ENCODE data around the gene ZCCHC24.

The ZCCHC24 gene

DNA sequence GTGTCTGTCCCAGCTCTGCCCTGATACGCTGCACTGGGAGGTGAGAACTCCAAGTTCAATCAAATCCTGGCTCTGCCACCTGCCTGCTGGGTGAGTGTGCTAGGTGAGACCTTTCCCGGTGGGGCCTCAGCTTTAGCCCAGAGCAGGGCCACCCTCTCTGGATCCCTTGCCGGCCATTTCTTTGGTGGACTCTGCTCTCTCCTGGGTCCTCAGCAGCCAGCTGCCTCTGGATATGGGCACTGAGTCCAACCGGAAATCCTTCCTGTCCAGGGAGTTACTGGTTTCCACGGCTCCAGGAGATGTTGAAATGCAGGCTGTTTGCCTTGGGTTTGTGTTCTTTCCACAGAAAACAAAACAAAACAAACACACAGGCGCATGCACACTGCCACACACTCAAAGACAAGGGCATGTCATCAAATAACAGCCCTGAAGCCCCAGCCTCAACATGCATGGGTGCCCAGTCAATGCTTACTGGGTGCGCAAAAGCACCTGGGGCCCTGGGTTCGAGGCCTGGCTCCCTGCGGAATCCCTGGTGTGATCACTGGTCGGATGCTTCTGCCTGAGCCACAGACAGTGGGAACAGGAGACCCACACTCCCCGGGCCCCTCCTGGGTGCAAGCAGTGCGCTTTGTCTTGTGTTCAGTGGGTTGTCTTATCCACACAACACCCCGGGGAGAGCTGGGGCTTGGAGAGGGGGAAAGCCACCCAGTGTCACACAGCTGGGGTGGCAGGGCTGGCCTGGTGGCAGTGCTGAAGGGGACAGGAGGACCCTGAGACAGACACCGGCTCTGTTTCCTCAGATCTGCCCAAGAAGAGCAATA, 65.1 kb downstream of the ZCCHC24 start:
- no peak for DNase-seq

DNA sequence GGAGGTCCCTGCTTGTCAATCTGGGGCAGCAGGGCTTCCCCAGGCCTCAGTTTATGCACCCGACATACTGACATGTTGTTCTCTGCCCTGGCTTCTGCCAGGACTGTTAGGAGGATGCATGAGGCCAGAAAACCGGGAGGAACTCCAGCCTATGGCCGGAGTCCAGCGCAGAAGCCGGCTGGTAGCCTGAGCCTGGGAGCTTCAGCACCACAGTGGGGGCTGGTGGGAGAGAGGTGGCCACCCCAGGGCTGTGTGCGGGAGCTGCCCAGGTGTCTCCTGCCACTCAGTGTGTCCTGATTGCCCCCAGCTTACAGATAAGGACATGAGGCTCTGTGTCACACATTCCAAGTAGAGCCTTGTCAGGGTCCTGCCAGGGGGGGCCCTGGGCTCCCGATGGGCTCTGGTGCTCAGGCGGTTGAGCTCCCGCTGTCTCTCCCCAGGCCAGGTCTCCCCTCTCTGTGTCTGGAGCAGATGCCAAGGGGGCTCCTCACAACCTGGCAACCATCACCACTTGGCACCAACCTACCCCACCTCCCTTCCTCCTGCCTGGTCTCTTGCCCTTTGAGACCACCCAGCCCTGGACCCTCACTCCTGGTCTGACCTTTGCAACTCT, 65.8 kb downstream of the ZCCHC24 start:
- DNase-seq, result no peak

DNA sequence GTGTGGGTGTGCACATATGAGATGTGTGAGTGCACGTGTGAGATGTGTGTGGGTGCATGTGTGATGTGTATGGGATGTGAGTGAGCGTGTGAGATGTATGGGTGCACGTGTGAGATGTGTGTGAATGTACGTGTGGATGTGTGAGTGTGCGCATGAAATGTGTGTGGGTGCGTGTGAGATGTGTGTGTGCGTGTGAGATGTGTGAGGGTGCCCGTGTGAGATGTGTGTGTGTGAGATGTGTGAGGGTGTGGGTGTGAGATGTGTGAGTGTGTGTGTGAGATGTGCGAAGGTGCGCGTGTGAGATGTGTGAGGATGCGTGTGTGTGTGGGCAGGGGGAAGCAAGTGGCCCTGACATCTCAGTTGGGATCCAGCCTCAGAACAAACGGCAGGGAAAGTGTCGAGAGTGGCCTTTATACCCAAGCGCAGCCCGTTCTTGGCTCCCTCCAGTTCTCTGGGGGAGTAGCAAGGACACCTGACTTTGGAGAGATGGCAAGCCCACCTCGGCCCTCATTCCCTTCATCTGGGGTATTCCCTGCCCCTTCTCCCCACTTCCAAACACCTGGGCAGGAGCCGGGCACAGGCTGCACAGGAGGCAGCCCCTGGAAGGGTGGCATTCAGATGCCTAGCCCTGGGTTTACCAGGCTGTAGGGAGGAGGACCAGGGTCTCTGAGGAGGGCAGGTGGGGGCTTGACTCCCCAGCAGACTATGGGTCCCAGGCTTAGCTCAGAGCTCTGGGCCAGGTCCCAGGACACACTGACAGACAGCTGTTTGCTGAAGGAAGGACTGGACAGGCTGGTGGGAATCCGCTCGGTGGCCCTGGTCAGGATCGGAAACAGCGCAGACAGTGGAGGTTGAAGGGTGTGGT, 66.5 kb downstream of the ZCCHC24 start:
- DNase-seq, result no peak

DNA sequence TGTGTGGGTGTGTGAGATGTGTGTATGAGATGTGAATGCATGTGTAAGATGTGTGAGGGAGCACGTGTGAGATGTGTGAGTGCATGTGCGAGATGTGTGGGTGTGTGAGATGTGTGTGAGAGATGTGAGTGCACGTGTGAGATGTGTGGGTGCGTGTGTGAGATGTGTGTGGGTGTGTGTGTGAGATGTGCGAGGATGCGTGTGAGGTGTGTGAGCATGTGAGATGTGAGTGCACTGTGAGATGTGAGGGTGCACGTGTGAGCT, 67.1 kb downstream of the ZCCHC24 start:
- no peak for DNase-seq

DNA sequence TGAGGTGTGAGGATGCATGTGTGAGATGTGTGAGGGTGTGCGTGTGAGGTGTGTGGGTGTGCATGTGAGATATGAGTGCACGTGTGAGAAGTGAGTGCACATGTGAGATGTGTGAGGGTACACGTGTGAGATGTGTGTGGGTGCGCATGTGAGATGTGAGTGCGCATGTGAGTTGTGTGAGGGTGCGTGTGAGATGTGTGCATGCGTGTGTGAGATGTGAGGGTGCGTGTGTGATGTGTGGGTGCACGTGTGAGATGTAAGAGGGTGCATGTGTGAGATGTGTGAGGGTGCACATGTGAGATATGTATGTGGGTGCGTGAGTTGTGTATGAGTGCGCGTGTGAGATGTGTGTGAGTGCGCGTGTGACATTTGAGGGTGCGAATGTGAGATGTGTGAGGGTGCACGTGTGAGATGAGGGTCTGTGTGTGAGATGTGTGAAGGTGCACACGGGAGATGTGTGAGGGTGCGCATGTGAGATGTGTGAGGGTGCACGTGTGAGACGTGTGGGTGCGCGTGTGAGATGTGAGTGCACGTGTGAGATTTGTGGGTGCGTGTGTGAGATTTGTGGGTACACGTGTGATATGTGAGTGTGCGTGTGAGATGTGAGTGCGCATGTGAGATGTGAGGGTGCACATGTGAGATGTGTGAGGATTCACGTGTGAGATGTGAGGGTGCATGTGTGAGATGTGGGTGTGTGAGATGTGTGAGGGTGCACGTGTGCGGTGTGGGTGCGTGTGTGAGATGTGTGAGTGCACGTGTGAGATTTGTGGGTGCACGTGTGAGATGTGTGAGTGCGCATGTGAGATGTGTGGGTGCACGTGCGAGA, 67.7 kb downstream of the ZCCHC24 start:
- DNase-seq, result no peak

DNA sequence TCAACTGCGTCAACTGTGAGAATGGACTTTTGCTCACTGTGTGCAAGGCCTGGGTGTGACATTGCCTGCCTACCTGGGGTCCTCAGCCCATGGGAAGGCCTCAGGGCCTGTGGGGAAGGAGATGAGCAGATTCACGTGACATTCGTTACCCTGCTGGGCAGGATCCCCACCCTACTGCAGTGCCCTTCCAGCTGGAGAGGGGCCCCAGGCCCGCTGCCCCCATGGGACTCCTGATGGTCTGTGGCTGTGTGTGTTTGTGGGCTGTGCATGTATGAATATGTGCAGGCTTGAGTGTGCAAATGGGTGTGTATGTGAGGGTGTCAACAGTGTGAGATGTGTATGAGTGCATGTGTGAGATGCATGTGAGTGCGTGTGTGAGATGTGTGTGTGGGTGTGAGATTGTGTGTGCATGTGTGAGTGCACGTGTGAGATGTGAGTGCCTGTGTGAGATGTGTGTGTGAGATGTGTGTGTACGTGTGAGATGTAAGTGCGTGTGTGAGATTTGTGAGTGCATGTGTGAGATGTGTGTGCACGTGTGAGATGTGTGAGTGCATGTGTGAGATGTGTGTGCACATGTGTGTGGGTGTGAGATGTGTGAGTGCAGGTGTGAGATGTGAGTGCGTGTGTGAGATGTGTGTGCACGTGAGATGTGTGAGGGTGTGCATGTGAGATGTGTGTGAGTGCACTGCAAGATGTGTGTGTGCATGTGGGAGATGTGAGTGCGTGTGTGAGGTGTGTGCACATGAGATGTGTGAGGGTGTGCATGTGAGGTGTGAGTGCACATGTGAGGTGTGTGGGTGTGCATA, 68.5 kb downstream of the ZCCHC24 start:
- DNase-seq, result no peak

DNA sequence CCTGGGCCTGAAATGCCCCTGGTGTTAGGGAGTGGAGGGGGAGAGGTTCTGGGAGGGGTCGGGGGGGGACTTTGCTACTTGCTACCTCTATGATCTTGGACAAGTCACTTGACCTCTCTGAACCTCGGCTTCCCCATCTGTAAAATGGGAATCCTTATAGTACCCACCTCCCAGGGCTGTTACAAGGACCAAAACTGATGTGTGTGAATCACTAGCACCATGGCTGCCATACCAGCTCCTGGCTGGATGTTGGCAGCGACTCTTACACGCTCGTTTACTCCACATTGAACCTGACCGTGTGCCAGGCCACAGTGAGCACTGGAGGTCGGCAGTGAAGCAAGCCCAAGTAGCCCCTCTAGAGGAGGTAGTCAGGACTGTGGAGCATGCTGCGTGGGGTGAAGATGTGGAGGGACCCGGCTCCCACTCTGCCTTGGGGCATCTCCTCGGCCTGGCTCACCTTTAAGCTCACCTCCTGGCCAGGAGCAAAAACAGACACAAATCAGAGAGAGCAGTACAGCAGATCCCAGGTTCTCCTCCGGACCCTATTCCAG, 69.3 kb downstream of the ZCCHC24 start:
- no peak for DNase-seq

DNA sequence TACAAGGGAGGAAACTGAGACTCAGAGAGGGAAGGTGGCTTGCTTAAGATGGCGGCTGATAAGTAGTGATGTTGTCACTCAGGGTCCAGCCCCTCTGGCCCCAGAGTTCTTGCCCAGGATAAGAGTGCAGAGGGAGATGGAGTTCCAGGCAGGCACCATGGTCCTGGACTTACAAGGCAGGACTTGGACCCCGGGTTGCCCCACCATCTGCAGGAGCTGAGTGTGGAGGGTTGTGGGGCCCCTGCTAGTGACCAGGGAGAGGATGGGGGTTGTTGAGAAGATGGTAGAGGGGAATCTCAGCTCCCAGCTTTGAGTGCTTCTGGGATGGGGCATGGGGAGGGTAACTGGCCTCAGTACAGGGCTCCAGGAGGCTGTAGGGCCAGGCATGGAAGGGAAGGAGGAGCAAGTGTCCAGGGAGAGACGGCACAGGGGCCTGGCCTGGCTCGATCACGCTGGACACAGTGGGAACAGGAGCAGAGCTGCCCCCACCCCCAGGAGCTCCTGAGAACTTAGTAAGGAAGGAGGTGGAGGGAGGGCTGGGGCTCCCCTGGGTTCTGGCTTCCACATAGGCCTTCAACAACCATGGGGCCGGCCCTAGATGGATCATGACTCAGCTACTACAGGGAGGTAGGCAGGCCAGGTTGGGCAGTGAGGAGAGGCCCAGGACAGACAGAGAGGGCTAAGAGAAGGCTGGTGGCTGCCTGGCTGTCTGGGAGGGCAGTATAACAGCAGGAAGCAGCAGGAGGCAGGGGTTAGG, 69.9 kb downstream of the ZCCHC24 start:
- no peak for DNase-seq

DNA sequence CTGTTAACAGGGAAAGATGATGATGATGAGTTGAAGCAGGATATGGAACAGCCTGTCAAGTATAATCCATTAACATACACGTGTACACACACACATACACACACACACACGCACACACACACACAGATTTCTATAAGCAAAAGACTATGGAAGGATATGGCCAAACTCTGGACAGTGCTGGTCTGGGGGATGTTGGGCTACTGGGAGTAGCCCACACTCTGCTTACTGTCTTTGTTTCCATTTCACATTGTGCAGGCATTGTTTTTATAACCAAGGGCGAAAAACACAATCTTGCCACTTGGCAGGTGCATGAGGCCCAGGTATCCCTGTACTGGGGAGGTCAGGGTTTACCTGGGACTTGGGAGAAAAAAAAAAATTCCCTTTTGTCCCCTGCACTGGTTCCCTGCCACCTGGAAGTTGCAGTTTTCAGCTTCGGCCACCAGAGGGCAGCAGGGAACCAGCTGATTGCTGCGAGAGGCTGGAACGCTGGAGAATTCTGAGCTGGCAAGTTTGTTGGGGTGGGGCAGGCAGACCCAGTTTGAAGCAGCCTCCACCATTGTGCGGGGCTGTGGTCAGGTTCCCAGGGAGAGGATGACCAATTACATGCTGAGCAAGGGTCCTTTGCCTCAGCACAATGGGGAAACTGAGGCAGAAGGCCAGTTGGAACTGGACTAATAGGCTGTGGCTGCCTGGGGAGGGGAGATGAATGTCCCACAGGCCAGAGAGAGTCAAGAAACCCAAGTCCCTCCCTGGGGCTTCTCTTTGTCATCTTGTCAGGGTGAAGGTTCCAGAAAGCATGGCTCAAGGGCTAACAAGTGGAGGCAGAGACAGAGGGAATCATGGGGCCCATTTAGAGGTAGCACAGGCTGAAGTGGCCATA, 70.9 kb downstream of the ZCCHC24 start:
- peak; percentile 79 for DNase-seq

DNA sequence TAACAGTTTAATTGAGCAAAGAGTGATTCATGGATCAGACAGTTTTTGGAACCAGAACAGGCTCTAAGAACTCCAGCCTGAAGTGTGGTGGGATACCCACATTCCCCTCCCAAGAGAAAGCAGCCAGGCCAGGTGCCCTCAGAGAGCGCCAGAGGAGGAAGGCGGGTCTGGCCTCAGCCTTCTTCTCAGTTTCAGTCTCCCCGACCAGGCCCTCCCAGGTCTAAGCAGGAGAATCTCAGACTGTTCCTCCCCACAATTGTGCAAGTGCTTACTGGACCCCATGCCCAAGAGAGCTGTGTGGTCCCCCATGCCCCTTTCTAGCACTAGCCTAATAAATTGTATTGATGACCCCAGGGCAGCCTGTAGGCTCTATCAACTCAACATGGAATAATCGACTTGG, 72.6 kb downstream of the ZCCHC24 start:
- no peak for DNase-seq

DNA sequence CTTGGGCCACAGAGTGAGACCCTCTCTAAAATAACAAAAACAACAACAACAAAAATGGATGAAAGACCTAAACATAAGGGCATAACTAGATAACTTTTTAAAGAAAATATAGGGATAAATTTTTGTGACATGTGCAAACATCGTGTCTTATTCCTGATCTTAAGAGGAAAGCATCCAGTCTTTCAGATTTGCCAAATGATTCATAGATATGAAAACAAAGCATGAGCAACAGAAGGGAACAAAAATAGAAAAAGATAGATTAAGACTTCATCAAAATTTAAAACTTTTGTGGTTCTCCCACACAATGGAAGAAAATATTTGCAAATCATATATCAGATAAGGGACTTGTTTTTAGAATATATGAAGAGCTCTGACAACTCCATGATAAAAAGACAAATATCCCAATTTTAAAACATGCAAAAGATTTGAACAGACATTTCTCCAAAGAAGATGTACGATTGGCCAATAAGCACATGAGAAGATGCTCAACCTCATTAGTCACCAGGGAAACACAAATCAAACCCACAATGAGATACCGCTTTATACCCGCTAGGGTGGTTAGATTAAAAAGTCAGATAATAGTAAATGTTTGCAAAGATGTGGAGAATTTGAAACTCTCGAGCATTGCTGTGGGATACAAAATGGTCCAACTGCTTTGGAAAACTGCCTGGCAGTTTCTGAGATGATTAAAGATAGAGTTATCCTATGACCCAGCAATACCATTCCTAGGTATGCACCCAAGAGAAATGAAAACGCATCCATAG, 77.8 kb downstream of the ZCCHC24 start:
- no peak for DNase-seq

DNA sequence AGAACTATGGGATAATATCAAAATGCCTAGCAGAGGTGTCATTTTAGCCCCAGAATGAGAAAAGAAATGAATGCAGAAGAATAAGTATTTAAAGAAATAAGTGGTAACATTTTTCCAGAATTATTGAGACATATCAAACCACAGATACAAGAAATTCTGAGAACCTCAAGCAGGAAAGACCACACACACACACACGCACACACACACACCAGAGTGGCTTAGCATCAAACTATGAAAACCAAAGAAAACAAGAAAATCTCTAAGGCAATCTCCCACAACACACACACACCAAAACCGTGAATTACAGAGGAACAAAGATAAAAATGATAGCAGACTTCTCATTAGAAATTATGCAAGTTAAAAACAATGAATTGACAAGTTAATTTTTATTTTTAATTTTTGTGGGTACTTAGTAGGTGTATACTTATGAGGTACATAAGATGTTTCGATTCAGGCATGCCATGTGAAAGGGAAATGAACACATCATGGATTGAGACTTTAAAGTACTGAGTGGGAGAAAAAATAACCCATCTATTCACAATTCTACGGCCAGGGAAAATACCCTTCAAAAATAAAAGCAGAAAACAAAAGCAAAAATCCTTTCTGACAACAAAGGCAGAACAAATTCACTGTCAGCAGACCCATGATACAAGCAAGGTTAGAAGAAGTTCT, 83.6 kb downstream of the ZCCHC24 start:
- no peak for DNase-seq

DNA sequence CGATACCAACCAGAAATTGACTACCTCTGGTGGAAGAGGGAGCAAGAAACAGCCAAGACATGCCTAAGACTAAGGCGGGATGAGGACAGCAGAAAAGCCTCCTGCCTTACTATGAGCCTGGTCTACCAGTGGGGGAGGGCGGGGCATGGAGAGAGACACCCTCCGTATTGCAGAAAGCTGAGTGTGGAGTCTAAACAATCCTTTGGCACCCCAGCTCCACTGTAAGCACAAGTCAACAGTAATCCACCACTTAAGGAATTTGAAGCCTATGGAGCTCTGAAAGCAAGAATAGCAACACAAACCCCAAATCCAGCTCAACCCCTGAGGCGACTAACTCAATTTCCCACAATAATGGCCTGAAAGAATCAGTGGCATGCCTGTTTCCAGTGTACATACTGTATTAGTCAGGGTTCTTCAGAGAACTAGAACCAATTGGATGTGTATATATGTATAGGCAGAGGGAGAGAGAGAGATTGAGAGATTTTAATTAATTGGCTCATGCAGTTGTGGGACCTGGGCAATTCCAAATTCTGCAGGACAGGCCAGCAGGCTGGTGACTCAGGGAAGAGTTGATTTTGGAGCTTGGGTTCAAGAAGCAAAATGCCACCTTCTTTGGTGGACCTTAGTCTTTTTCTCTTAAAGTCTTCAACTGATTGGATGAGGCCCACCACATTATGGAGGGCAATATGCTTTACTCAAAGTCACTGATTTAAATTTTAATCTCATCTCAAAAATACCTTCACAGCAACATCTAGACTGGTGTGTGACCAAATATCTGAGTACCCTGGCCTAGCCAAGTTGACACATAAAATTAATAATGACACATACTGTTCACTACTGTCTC, 84.7 kb downstream of the ZCCHC24 start:
- no peak for DNase-seq

DNA sequence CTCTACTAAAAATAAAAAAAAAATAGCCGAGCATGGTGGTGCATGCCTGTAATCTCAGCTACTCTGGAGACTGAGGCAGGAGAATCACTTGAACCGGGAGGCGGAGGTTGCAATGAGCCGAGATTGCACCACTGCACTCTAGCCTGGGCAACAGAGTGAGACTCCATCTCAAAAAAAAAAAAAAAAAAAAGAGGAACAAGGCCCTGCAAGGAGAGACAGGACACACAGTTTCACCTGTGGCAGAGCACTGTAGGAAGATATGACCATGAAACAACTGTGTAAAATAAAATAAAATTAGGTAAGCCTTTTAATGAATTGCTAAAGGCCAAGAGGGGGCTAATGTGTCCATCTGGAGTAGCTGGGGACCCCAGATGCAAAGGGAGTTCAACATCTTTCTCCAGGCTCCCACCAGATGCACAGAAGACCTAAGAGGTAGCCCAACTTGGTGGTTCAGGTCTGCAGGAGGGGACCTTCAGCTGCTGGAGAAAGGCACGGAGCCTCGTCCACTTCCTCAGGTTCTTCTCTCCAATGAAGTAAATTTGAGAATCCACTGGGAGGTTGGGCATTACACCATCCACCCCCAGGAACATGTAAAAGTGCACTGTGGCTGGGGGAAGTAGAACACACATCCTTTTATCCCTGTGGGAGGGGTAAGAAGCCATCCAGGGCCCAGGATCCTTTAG, 85.5 kb downstream of the ZCCHC24 start:
- DNase-seq, result no peak

DNA sequence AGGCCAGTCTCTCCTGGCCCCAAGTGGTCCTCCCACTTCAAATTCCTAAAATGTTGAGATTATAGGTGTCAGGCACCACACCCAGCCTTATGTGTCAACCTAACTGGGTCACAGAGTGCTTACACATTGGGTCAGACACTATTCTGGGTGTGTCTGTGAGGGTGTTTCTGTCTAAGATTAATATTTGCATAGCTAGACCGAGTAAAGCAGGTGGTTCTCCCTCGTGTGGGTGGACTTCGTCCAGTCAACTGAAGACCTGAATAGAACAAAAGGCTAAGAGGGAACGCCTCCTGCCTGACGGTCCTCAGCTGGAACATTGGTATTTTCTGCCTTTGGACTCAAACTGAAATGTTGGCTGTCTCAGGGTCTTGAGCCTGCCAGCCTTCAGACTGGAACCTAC, 86.6 kb downstream of the ZCCHC24 start:
- DNase-seq, result no peak

DNA sequence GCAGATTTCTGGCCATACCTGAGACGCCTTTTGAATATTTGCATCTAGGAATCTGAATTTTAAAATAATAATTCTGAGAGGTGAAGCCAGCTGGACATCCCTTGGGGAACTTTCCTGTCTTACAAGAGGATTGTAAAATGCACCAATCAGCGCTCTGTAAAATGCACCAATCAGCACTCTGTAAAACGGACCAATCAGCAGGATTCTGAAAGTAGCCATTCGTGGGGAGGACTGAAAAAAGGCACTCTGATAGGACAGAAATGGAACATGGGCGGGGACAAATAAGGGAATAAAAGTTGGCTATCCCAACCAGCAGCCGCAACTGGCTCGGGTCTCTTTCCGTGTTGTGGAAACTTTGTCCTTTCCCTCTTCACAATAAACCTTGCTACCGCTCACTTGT, 88.2 kb downstream of the ZCCHC24 start:
- no peak for DNase-seq

DNA sequence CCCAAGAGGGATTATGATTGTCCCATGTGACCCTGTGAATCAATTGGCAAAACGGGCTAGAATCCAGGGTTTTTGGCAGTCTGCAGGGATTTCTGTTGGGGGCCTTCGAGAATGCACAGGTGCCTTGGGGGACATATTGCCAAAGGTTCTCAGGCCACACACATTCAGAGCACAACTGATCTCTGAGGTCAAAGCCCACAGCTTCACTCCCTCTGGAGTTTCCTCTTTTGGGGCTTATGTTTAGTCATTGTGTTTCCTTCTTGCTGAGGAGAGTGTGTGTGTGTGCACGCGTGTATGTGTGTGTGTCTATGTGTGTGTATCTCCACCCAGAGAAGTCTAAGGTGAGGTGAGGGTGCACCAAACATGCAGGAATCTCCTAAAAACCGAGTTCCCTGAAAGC, 89.3 kb downstream of the ZCCHC24 start:
- no peak for DNase-seq
